ENCODE measurements around the gene SLC38A10.

Gene SLC38A10

DNA sequence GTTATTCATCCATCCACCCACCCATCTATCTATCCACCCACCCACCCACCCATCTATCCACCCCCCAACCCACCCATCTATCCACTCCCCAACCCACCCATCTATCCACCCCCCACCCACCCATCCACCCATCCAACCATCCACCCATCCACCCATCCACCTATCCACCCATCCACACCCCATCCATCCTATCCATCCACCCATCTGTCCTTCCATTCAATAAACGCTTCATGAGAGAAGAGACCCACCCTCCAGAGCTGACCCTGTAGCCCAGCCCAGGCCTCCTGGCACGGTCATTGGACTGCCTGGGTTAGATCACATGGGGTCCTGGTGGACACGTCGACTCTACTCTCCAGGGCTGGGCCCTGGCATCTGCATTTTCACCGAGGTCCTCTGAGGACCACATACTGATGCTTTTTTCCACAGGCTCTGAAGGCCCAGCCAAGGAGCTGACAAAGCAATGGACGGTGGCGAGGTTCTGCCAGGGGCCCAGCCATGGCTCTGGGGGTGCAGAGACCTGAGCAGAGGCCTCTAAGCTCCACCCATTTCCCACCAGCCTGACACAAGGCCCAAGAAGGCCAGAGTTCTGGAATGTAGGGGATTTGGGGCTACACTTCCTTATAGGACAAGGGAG lies 41.3 kb upstream of the SLC38A10 start:
- Histone ChIP-seq H3K4me3 (ENCODE audit: low read depth, low read length) (no peak overlapping the region), H3K9ac (ENCODE audit: low read length) (no peak overlapping the region), H3K9me3 (ENCODE audit: control insufficient read depth, insufficient read depth, low read depth, low read length) (no peaks in the 10 kb centered on the region), H3K27ac (ENCODE audit: low read depth, low read length) (no peak overlapping the region), H3K27me3 (ENCODE audit: control insufficient read depth, insufficient read depth, low read length) (peaks cover 18% of the 10 kb centered on the region), H3K36me3 (ENCODE audit: control insufficient read depth, insufficient read depth, low read length) (no peaks in the 10 kb centered on the region), H3K4me1 (ENCODE audit: control insufficient read depth, insufficient read depth, low read length) (peaks cover 44% of the 10 kb centered on the region)

DNA sequence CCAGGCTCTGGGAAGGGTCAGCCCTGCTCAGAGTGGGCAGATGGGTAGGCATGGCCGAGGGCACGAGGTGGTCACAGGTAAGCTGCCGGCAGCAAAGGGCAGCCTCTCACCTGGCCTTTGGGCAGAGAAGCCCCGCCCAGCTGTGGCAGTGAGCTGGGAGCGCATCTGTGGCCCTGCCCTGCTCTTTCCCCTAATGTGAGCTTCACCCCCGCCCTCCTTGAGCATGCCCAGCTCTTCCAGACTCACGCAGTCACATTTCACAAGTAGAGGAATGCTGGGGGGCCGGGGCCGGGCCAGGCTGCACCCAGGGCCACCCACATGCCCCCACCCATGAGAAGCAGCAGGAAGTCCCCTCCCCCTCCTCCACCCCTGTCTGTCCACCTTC lies 40.7 kb upstream of the SLC38A10 start:
- Histone ChIP-seq H3K27ac (ENCODE audit: low read depth, low read length) (no peak overlapping the region), H3K4me3 (ENCODE audit: low read depth, low read length) (no peak overlapping the region), H3K36me3 (ENCODE audit: control insufficient read depth, insufficient read depth, low read length) (no peaks in the 10 kb centered on the region)

DNA sequence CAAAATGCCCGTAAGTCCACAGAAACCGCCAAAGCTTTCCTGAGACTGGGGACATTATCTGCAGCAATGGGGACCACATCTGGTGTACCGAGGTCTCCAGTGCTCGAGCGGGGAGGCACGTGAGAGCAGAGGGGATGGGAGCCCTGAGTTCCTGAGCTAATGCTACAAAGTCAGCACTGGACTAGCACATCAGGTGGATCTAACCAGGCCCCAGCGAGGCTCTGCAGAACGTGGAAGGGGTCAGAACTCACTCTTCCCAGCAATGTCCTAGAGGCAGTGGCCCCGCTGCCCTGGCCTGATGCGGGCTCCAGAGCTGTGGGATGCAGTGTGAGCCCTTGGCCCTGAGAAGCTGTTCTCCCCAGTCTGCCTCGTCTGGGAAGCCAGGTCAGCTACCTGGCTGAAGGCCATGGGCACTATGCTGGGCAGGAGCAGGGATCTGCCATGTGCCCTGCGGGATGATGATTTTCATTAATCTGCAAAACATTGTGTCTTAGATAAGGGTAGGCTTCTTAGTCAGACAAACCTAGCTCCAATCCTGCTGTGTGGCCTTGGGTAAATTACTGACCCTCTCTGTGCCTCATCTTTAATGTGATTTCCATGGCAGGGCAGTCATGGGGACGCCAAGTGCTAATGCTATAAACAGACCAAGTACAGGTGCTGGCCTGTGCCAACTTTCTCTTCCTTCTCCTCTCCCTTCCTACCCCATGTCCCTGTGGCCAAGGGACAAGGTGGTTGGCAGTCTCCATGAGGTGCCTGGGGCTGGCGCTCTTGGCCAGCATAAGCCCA lies 40.1 kb upstream of the SLC38A10 start:
- Histone ChIP-seq H3K27me3 (ENCODE audit: control insufficient read depth, insufficient read depth, low read length) (peaks cover 6% of the 10 kb centered on the region; the same call in 1 of the 2 replicates), H3K4me1 (ENCODE audit: control insufficient read depth, insufficient read depth, low read length) (peaks cover 50% of the 10 kb centered on the region), H3K9me3 (ENCODE audit: control insufficient read depth, insufficient read depth, low read depth, low read length) (no peaks in the 10 kb centered on the region), H3K27ac (ENCODE audit: low read depth, low read length) (no peak overlapping the region), H3K36me3 (ENCODE audit: control insufficient read depth, insufficient read depth, low read length) (no peaks in the 10 kb centered on the region), H3K9ac (ENCODE audit: low read length) (no peak overlapping the region), H3K4me3 (ENCODE audit: low read depth, low read length) (no peak overlapping the region)

More for the DNA sequence above, 40.7 kb upstream of the SLC38A10 start:
- Histone ChIP-seq H3K9me3 (ENCODE audit: control insufficient read depth, insufficient read depth, low read depth, low read length) (no peaks in the 10 kb centered on the region), H3K27me3 (ENCODE audit: control insufficient read depth, insufficient read depth, low read length) (peaks cover 12% of the 10 kb centered on the region), H3K9ac (ENCODE audit: low read length) (no peak overlapping the region), H3K4me1 (ENCODE audit: control insufficient read depth, insufficient read depth, low read length) (peaks cover 48% of the 10 kb centered on the region)

DNA sequence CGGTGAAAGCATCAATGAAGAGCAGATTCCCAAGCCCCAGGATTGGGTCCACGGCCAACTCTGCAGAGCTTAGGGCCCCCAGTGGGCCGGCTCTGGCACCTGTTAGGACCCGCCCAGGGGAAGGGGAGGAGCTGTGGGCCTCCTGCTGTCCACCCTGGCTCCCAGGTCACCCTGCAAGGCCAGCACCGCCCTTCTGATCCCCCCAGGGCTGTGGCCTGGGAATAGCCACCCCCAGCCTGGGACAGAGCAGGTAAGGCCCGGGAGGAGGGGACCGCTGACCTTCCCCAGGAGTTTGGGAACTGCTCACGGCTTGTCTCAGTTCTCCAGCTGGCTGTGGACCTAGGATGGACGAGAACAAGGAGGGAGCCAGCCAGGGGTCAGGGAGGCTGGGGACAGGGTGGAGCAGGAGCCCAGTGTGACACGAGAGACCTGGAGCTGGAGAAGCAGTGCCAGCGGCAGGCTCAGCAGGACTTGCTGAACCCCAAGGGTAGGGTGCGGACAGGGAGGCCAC lies 39.3 kb upstream of the SLC38A10 start:
- Histone ChIP-seq H3K4me3 (ENCODE audit: low read depth, low read length) (no peak overlapping the region), H3K9ac (ENCODE audit: low read length) (no peak overlapping the region), H3K27me3 (ENCODE audit: control insufficient read depth, insufficient read depth, low read length) (no peaks in the 10 kb centered on the region; the same call in 1 of the 2 replicates), H3K27ac (ENCODE audit: low read depth, low read length) (no peak overlapping the region), H3K4me1 (ENCODE audit: control insufficient read depth, insufficient read depth, low read length) (peaks cover 51% of the 10 kb centered on the region), H3K9me3 (ENCODE audit: control insufficient read depth, insufficient read depth, low read depth, low read length) (no peaks in the 10 kb centered on the region), H3K36me3 (ENCODE audit: control insufficient read depth, insufficient read depth, low read length) (no peaks in the 10 kb centered on the region)

DNA sequence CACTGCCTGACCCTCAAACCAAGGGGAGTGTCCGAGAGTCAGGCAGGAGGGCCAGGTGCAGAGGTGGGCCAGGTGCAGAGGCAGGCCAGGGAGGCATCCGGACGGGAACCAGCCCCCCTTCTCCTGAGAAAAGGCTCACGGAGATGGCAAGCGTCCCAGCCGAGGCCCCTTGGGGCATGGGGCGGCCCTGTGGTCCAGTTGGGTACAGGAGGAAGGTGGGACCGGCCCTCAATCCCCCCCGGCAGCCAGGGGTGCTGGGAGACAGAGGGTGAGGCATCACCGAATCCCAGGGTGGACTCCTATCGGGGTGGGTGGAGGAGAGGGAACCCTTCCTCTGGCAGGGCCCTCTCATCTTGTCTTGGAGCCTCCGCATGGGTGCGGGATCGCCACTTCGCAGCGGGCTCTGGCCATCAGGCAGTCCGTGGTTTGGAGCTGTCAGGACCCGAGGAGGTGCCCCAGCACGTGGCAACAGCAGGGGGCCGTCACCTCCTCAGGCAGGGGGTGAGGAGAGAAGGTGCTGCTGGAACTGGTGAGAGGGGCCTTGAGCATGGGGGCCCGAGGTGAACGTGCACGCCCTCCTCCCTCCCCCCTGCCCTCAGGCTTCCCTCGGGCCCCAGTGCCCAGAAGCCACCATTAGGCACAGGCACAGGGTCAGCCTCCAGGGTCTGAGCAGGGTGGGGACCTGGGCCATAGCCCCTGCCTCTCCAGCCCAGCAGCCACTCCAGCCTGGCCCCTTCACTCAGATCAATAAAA lies 38.7 kb upstream of the SLC38A10 start:
- Histone ChIP-seq H3K4me3 (ENCODE audit: low read depth, low read length) (no peak overlapping the region), H3K27me3 (ENCODE audit: control insufficient read depth, insufficient read depth, low read length) (no peaks in the 10 kb centered on the region), H3K36me3 (ENCODE audit: control insufficient read depth, insufficient read depth, low read length) (no peaks in the 10 kb centered on the region), H3K27ac (ENCODE audit: low read depth, low read length) (no peak overlapping the region), H3K9ac (ENCODE audit: low read length) (no peak overlapping the region), H3K4me1 (ENCODE audit: control insufficient read depth, insufficient read depth, low read length) (peaks cover 51% of the 10 kb centered on the region), H3K9me3 (ENCODE audit: control insufficient read depth, insufficient read depth, low read depth, low read length) (no peaks in the 10 kb centered on the region)

DNA sequence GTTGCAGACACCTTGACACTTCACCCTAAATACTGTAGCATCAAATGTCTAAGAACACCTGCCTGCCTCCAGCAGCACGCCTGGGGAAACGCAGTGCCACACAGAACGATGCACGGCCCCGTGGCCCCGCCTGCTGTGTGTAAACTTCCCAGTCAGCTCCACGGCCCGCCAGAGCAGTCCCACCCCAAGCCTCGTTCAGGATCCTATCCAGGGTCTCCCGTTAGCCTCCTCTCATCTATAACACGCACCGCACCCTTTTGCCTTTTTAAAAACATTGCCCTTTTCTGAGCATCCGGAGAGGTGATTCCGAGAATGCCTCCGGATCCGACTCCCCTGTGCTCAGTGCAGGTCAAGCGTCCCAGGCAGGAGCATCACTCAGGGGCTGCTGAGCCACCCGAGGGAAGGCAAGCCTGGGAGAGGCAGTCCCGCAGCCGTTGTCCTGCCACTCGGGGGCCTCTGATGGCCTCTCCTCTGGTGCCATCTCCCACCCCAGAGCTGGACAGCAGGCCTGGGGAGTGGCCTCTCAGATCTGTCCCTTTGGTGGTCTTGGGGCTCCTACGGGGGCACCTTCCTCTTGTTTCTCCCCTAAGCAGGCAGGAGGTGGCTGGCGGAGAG lies 37.9 kb upstream of the SLC38A10 start:
- Histone ChIP-seq H3K27me3 (ENCODE audit: control insufficient read depth, insufficient read depth, low read length) (no peaks in the 10 kb centered on the region), H3K27ac (ENCODE audit: low read depth, low read length) (no peak overlapping the region), H3K36me3 (ENCODE audit: control insufficient read depth, insufficient read depth, low read length) (no peaks in the 10 kb centered on the region)

DNA sequence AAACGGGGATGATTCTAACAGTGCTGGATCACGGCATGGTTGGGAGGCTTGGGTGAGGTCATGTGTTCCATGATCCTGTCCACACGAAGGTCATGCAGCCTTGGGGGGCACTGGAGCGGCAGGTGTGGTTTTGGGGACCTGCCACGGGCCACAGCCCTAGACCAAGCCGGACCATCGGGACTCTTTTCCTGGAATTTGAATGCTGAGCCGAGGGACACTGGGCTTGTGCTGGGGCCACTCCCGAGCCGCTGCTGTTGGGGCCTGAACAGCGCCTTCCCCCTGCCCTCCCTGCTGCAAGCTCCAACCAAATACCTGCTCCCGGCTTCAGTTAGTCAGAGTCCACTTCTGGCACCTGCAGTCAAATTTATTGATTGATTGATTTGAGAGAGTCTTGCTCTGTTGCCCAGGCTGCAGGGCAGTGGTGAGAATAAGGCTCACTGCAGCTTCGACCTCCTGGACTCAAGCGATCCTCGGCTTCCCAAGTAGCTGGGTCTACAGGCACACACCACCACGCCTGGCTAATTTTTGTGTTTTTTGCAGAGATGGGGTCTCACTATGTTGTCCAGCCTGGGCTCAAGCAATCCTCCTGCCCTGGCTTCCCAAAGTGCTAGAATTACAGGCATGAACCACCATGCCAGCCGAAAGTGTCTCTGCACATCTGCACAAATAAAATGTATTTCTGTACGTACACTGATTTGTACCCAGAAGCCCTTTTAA lies 37.2 kb upstream of the SLC38A10 start:
- Histone ChIP-seq H3K27me3 (ENCODE audit: control insufficient read depth, insufficient read depth, low read length) (no peaks in the 10 kb centered on the region), H3K36me3 (ENCODE audit: control insufficient read depth, insufficient read depth, low read length) (no peaks in the 10 kb centered on the region), H3K4me1 (ENCODE audit: control insufficient read depth, insufficient read depth, low read length) (peaks cover 51% of the 10 kb centered on the region), H3K9me3 (ENCODE audit: control insufficient read depth, insufficient read depth, low read depth, low read length) (no peaks in the 10 kb centered on the region), H3K27ac (ENCODE audit: low read depth, low read length) (no peak overlapping the region), H3K4me3 (ENCODE audit: low read depth, low read length) (no peak overlapping the region), H3K9ac (ENCODE audit: low read length) (no peak overlapping the region)

More for the DNA sequence above, 37.9 kb upstream of the SLC38A10 start:
- Histone ChIP-seq H3K9ac (ENCODE audit: low read length) (no peak overlapping the region), H3K4me1 (ENCODE audit: control insufficient read depth, insufficient read depth, low read length) (peaks cover 51% of the 10 kb centered on the region), H3K9me3 (ENCODE audit: control insufficient read depth, insufficient read depth, low read depth, low read length) (no peaks in the 10 kb centered on the region), H3K4me3 (ENCODE audit: low read depth, low read length) (no peak overlapping the region)

DNA sequence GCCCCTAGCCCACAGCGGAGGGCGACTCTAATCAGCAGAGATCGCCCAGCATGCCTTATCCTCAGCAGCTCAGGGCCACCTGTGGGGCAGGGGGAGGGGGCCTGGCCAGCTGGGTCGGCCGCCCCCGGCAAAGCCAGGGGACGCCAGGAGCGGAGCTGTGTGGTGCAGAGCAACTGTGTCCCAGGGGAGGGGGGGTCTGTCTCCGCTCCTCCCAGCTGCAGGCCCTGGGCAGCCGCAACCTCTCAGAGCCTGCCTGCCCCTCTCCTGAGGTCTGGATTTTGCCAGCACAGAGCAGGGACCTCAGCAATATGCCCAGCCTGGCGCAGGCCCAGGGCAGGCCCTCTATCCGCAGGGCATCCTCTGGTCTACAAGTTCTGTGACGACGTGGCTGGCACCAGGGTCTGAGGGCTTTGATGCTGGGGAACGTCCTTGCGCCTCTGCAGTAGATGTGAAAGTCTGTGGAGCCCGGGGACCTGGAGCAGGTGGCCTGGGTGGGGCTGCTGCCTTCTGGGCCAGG lies 36.5 kb upstream of the SLC38A10 start:
- Histone ChIP-seq H3K9ac (ENCODE audit: low read length) (no peak overlapping the region), H3K27ac (ENCODE audit: low read depth, low read length) (no peak overlapping the region), H3K27me3 (ENCODE audit: control insufficient read depth, insufficient read depth, low read length) (no peaks in the 10 kb centered on the region), H3K36me3 (ENCODE audit: control insufficient read depth, insufficient read depth, low read length) (no peaks in the 10 kb centered on the region), H3K4me3 (ENCODE audit: low read depth, low read length) (no peak overlapping the region), H3K4me1 (ENCODE audit: control insufficient read depth, insufficient read depth, low read length) (peaks cover 48% of the 10 kb centered on the region), H3K9me3 (ENCODE audit: control insufficient read depth, insufficient read depth, low read depth, low read length) (no peaks in the 10 kb centered on the region)

DNA sequence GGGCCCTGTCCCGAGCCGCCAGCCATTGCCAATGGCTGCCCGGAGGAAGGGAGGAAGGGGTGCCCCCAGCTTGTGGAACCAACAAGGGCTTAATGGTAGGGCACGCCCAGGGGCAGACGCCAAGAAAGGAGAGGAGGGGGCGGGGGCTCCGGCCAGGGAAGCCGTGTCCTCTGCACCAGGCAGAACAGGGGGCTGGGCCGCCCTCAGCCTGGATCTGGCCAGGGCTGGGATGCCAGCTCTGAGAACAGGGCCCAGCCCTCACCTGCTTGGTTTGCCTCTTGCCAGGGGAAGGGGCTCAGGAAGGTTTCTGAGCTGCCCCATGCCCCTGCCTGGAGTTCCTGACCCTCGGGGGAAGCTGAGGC lies 35.8 kb upstream of the SLC38A10 start:
- Histone ChIP-seq H3K4me3 (ENCODE audit: low read depth, low read length) (no peak overlapping the region), H3K27me3 (ENCODE audit: control insufficient read depth, insufficient read depth, low read length) (no peaks in the 10 kb centered on the region), H3K9ac (ENCODE audit: low read length) (no peak overlapping the region), H3K27ac (ENCODE audit: low read depth, low read length) (no peak overlapping the region), H3K9me3 (ENCODE audit: control insufficient read depth, insufficient read depth, low read depth, low read length) (no peaks in the 10 kb centered on the region), H3K36me3 (ENCODE audit: control insufficient read depth, insufficient read depth, low read length) (no peaks in the 10 kb centered on the region), H3K4me1 (ENCODE audit: control insufficient read depth, insufficient read depth, low read length) (peaks cover 48% of the 10 kb centered on the region)

Measured in HUES6 (cell line).